Left lung (tissue), 10 donors: Measurements from ENCODE around the gene NSUN4. TPM values are rescaled to one million over a fixed set of nuclear protein-coding genes. Genes with fewer than 3 reads are reported as not detected.

ENCODE experiments used
- ATAC-seq: fragments of 200-7000 bp; cut with Tn5 transposase; one replicate; pipeline ENCODE4 v1.9.1; 2020; ENCODE audit warnings: moderate library complexity
- DNase-seq, 4 donors: peaks; one replicate each; pipeline ENCODE4 v3.0.0-alpha.2; 2013 to 2020
- H3K27ac ChIP-seq, 2 donors: fragments of 200-600 bp; sonication (generic) in 1 of 2; one replicate each; pipeline versions ENCODE4 v1.5.0 to v1.8.0; 2020 to 2021
- H3K27me3 ChIP-seq, 2 donors: fragments of 200-600 bp; sonication (generic) in 1 of 2; one replicate each; pipeline versions ENCODE4 v1.5.0 to v1.8.0; 2020 to 2021
- H3K36me3 ChIP-seq, 2 donors: fragments of 200-600 bp; sonication (generic) in 1 of 2; one replicate each; pipeline versions ENCODE4 v1.5.0 to v1.8.0; 2020 to 2021
- H3K4me1 ChIP-seq, 2 donors: fragments of 200-600 bp; one replicate each; pipeline ENCODE4 v1.8.0; 2021
- H3K4me3 ChIP-seq, 2 donors: fragments of 200-600 bp; sonication (generic) in 1 of 2; one replicate each; pipeline versions ENCODE4 v1.5.0 to v1.8.0; 2020 to 2021; ENCODE audit warnings: mild to moderate bottlenecking in 1 of 2
- H3K9me3 ChIP-seq, 2 donors: fragments of 200-600 bp; sonication (generic) in 1 of 2; one replicate each; pipeline versions ENCODE4 v1.5.0 to v1.8.0; 2020 to 2021
- CTCF ChIP-seq, 2 donors: fragments of 200-600 bp; sonication (generic) in 1 of 2; IDR thresholded peaks; one replicate each; pipeline versions ENCODE4 v1.5.0 to v1.8.0; 2021; ENCODE audit warnings: antibody characterized with exemption in 2 of 2
- intact Hi-C, 2 donors: fragments of 100-400 bp; cut with DNase I; formaldehyde crosslinking; loops; one replicate each; pipeline versions ENCODE4 v1.11.2 to v1.14.2; 2022
- polyA plus RNA-seq, 6 donors: library from polyadenylated mRNA; unstranded; fragments of 120-200 nt; gene quantifications; one replicate each; pipeline ENCODE4 v1.2.1, GENCODE V29; 2013; ENCODE audit not compliant: insufficient read length in 6 of 6
- total RNA-seq, 2 donors: library from RNA; stranded (reverse); fragmentation: NEBNext Ultra II Directional; extraction: Animal tissue kit (Norgen Biotek cat#: 25700); gene quantifications; one replicate each; pipeline ENCODE4 v1.2.1, GENCODE V29; 2021
- donor health status: DM: no; HTN: yes; CAD: no.
- donor health status: DM: no; HTN: no; CAD: no.

NSUN4 gene
- total and polyA plus RNA-seq, 8 donors = 21.8 to 25.8 (median 23.5) TPM

GRCh38 chr1:46394872-46395465 lies 54.4 kb downstream of the NSUN4 start:
- Histone ChIP-seq H3K27me3 (peaks cover 0 to 9% of the 10 kb centered on the region in 2 donors), H3K27ac (no peak overlapping the region), H3K36me3 (no peaks in the 10 kb centered on the region), H3K9me3 (peaks cover 0 to 5% of the 10 kb centered on the region in 2 donors), H3K4me3 (peak overlapping the region; percentile 32 to 49), H3K4me1 (peaks cover 0 to 19% of the 10 kb centered on the region in 2 donors)
- peak; percentile 23 for ATAC-seq
- DNase-seq = no peak
- intact Hi-C loops = no loop called here
- TF ChIP-seq CTCF (IDR thresholded peaks at IDR 0.05) = no peak

DNA sequence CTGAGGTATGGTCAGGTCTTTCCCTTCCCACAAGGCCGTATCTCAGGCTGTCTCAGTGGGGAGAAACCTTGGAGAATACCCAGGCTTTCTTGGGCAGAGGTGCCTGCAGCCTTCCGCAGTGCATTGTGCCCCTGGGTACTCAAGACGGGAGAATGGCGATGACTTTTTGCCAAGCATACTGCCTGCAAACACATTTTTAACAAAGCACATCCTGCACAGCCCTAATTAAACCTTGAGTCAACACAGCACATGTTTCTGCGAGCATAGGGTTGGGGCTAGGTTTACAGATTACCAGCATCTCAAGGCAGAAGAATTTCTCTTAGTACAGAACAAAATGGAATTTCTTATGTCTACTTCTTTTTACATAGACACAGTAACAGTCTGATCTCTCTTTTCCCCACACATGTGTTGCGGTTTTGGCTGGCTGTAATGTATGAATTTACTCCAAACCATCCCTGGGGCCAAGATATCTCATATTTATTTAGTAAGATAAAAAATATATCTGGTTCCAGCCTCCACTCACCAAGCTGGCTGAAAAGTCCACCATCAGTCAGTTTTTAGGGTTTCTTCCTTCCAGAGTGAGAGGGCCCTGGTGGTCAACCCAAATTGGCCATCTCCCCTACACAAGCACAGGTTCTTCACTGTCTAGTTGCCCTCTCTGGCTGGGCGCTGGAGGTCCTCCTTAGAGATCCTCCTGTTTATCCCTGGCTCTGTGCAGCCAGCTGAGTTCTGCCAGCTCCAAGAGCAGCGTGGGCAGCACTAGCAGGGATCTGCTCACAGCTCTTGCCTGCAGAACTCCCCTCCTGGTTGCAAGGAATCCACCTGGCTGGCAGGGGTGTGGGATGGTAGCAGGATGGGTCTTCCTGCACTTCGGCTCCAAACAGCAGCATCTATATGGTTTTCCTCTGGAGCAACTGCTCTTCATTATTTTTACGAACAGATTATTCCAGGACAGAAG lies 56.1 kb downstream of the NSUN4 start:
- Histone ChIP-seq H3K27ac (no peak overlapping the region), H3K36me3 (no peaks in the 10 kb centered on the region), H3K4me1 (peaks cover 1 to 24% of the 10 kb centered on the region in 2 donors), H3K4me3 (no peak overlapping the region), H3K27me3 (peaks cover 0 to 9% of the 10 kb centered on the region in 2 donors), H3K9me3 (peaks cover 0 to 5% of the 10 kb centered on the region in 2 donors)
- DNase-seq = no peak
- TF ChIP-seq CTCF (IDR thresholded peaks at IDR 0.05) = no peak
- intact Hi-C loops = no loop called here
- no peak for ATAC-seq

- Histone ChIP-seq H3K27me3 (peaks cover 0 to 2% of the 10 kb centered on the region in 2 donors), H3K9me3 (no peaks in the 10 kb centered on the region), H3K27ac (no peak overlapping the region), H3K4me1 (peaks cover 6 to 32% of the 10 kb centered on the region in 2 donors), H3K36me3 (no peaks in the 10 kb centered on the region), H3K4me3 (no peak overlapping the region)
- no peak for TF ChIP-seq CTCF (IDR thresholded peaks at IDR 0.05)
- ATAC-seq = no peak
- no peak for DNase-seq
- intact Hi-C loops = no loop called here
Observed at GRCh38 chr1:46399307-46399706, 58.7 kb downstream of the NSUN4 start.

DNA sequence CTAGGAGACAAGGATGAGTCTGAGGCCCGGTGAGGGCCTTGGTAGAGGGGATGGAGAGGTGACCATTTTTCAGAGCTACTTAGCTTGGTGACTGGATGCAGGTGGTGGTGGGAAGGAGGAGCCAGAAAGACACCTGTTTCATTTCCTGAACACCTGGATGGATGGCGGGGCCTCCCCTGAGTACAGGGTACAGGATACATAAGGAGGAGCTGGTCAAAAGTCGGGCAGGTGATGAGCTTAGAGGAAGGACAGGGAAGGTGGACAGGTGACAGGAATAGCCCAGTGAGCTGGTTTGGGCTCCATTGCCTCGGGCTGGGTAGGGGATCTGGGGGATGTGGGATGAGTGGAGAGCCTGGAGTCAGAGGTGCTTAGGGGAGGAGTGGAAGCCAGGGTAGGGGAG lies 59.8 kb downstream of the NSUN4 start:
- Histone ChIP-seq H3K27me3 (no peaks in the 10 kb centered on the region), H3K4me3 (no peak overlapping the region), H3K4me1 (peaks cover 6 to 25% of the 10 kb centered on the region in 2 donors), H3K9me3 (no peaks in the 10 kb centered on the region), H3K27ac (no peak overlapping the region), H3K36me3 (no peaks in the 10 kb centered on the region)
- ATAC-seq (no peak), DNase-seq (peak in 1 of 4 donors; percentile 16)
- intact Hi-C loops = no loop called here
- TF ChIP-seq CTCF (IDR thresholded peaks at IDR 0.05) = no peak
